CD14-positive monocyte (primary cell): Measurements from ENCODE around the gene SLC1A2. TPM values are rescaled to one million over a fixed set of nuclear protein-coding genes. Genes with fewer than 3 reads are reported as not detected.

Experiments
- DNase-seq, 3 donors: peaks; one replicate each; pipeline ENCODE4 v3.0.0-alpha.2; 2011 to 2022
- H2AFZ ChIP-seq: 2 replicates; pipeline ENCODE4 v1.6.0; 2012; ENCODE audit warnings: mild to moderate bottlenecking, low read depth, low read length, inconsistent platforms; ENCODE audit not compliant: insufficient read depth, poor library complexity, severe bottlenecking
- H3K27ac ChIP-seq, 2 donors: 1 replicate in 1 of 2; 2 replicates in 1 of 2; pipeline ENCODE4 v1.5.1; 2012 to 2013; ENCODE audit warnings: low read length in 2 of 2, control low read depth in 1 of 2, inconsistent platforms in 1 of 2, low read depth in 1 of 2, mild to moderate bottlenecking in 1 of 2
- H3K27me3 ChIP-seq, 2 donors: one replicate each; pipeline versions ENCODE4 v1.6.0 to v1.6.1; 2011 to 2013; ENCODE audit warnings: low read length in 2 of 2; ENCODE audit not compliant: control insufficient read depth in 2 of 2, insufficient read depth in 2 of 2
- H3K36me3 ChIP-seq, 2 donors: replicated peaks in 1 of 2; 1 replicate in 1 of 2; 2 replicates in 1 of 2; pipeline versions ENCODE4 v1.5.1 to v1.6.1; 2012 to 2013; ENCODE audit warnings: low read length in 2 of 2, control low read depth in 1 of 2, inconsistent platforms in 1 of 2, mild to moderate bottlenecking in 1 of 2; ENCODE audit not compliant: insufficient read depth in 2 of 2, control insufficient read depth in 1 of 2
- H3K4me1 ChIP-seq, 2 donors: 1 replicate in 1 of 2; 2 replicates in 1 of 2; pipeline versions ENCODE4 v1.5.1 to v1.6.1; 2012 to 2013; ENCODE audit warnings: low read length in 2 of 2, control low read depth in 1 of 2, inconsistent platforms in 1 of 2, mild to moderate bottlenecking in 1 of 2, moderate library complexity in 1 of 2; ENCODE audit not compliant: insufficient read depth in 2 of 2, control insufficient read depth in 1 of 2
- H3K4me2 ChIP-seq: replicated peaks from 2 replicates; pipeline ENCODE3; 2012; ENCODE audit warnings: low read length, moderate library complexity, mild to moderate bottlenecking; ENCODE audit not compliant: poor library complexity, severe bottlenecking; ENCODE audit errors: extremely low read depth
- H3K4me3 ChIP-seq, 3 experiments: fragments of 200-600 bp in 1 of 3; sonication (generic) in 1 of 3; replicated peaks in 1 of 3; 1 replicate in 2 of 3; 2 replicates in 1 of 3; pipeline ENCODE4 v1.5.1; 2011 to 2013; ENCODE audit warnings: low read length in 3 of 3, mild to moderate bottlenecking in 3 of 3, control low read depth in 2 of 3, low read depth in 2 of 3, inconsistent platforms in 1 of 3, moderate library complexity in 1 of 3
- H3K79me2 ChIP-seq: 2 replicates; pipeline ENCODE4 v1.6.0; 2012; ENCODE audit warnings: mild to moderate bottlenecking, control low read depth, inconsistent platforms, low read length, moderate library complexity; ENCODE audit not compliant: insufficient read depth
- H3K9ac ChIP-seq: 2 replicates; pipeline ENCODE4 v1.6.0; 2017; ENCODE audit warnings: low read length, mild to moderate bottlenecking; ENCODE audit not compliant: insufficient read depth, poor library complexity, severe bottlenecking
- H3K9me3 ChIP-seq, 2 donors: replicated peaks in 1 of 2; 1 replicate in 1 of 2; 2 replicates in 1 of 2; pipeline versions ENCODE4 v1.5.1 to v1.6.1; 2012 to 2013; ENCODE audit warnings: low read length in 2 of 2, control low read depth in 1 of 2; ENCODE audit not compliant: control insufficient read depth in 1 of 2, insufficient read depth in 1 of 2
- H4K20me1 ChIP-seq: 2 replicates; pipeline ENCODE4 v1.6.0; 2012; ENCODE audit warnings: mild to moderate bottlenecking, low read length, control low read depth, moderate library complexity; ENCODE audit not compliant: insufficient read depth
- H3K27ac Mint-ChIP-seq, 7 donors: one replicate each; pipeline ENCODE4 v1.8.0; 2020; ENCODE audit warnings: mild to moderate bottlenecking in 7 of 7, mixed read lengths in 7 of 7, moderate library complexity in 6 of 7, inconsistent platforms in 2 of 7
- H3K27me3 Mint-ChIP-seq, 3 donors: one replicate each; pipeline ENCODE4 v1.8.0; 2021 to 2022; ENCODE audit warnings: low read depth in 3 of 3, mild to moderate bottlenecking in 3 of 3, mixed read lengths in 3 of 3, moderate library complexity in 3 of 3, inconsistent platforms in 1 of 3
- H3K36me3 Mint-ChIP-seq, 2 donors: one replicate each; pipeline ENCODE4 v1.8.0; 2020; ENCODE audit warnings: mixed read lengths in 2 of 2, inconsistent platforms in 1 of 2, mild to moderate bottlenecking in 1 of 2
- H3K4me1 Mint-ChIP-seq: one replicate; pipeline ENCODE4 v1.8.0; 2020; ENCODE audit warnings: mild to moderate bottlenecking, mixed read lengths
- H3K4me3 Mint-ChIP-seq, 2 donors: one replicate each; pipeline ENCODE4 v1.8.0; 2020; ENCODE audit warnings: mild to moderate bottlenecking in 2 of 2, mixed read lengths in 2 of 2, moderate library complexity in 1 of 2
- H3K9me3 Mint-ChIP-seq, 7 donors: one replicate each; pipeline ENCODE4 v1.8.0; 2020 to 2022; ENCODE audit warnings: mixed read lengths in 7 of 7, mild to moderate bottlenecking in 6 of 7, moderate library complexity in 6 of 7, inconsistent platforms in 2 of 7
- WGBS: methylation state at CpG from one replicate; pipeline ENCODE4 v1.1.5; 2013; ENCODE audit warnings: missing lambda C conversion rate; ENCODE audit not compliant: insufficient coverage; 5-methylcytosine and 5-hydroxymethylcytosine counted together
- intact Hi-C, 2 donors: fragments of 100-400 bp; cut with micrococcal nuclease; formaldehyde crosslinking; loops; one replicate each; pipeline versions ENCODE4 v1.15.0 to v1.15.1; 2023
- polyA plus RNA-seq, 3 donors: library from polyadenylated mRNA; depleted of rRNA in 1 of 3; unstranded in 2 of 3; stranded (reverse) in 1 of 3; fragments of 300-500 nt in 2 of 3; fragments of >200 nt in 1 of 3; fragmentation: Illumina TruSeq in 2 of 3; gene quantifications; 1 replicate in 2 of 3; 2 replicates in 1 of 3; pipeline ENCODE4 v1.2.3, GENCODE V29; 2012 to 2021
- TF ChIP-seq, protein P1 (sequence below): fragments of 200-600 bp; IDR thresholded peaks from one replicate; pipeline ENCODE4 v1.8.0; 2022; ENCODE audit warnings: antibody characterized with exemption, mild to moderate bottlenecking

SLC1A2 gene
- polyA plus RNA-seq, 3 donors = 0.07 TPM; not detected in 2

DNA sequence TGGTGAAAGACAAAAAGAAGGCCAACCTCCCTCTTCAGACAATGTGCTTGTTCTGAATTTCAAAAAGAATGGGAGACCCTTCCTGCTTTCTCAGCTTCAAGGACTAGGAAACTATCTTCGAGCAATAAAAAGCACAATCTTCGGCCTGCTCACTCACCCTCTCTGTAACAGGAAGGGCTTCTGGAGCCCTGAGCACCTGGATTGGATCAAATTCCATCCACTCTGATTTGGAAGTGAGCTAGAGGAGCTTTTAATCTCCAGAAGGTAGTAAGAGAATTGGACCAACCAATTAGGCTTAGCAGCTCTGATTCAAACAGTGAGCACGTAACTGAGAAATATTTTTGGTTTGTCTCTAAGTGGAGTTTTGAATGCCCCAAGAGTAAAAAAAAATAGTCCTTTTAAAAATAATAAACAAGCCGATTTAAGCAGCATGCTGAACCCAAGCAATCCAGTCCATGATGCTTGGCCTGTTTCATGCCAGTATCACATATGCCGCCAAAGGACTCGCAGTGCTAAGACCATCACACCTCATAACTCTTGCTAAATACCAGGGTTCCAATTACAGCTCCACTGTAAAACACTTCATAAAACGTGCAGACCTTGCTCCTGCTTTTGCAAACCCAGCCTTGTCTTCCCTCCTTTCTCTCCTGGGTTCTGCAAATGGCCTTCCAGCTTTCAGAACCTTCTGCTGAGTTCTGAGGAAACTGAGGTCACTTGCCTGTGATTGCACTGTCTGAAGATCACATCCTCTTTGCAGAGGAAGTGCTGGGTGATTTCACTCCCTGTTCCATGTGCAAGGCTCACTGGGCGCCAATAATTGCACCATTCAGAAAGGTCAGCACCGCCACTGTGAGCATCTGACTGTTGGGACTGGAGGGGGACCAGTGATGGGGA, 74.4 kb downstream of the SLC1A2 start:
- Histone ChIP-seq H4K20me1 (no peaks in the 10 kb centered on the region), H3K27ac (peak overlapping the region in 1 of 2 donors; percentile 69), H3K36me3 (no peaks in the 10 kb centered on the region), H3K9me3 (no peaks in the 10 kb centered on the region), H3K27me3 (no peaks in the 10 kb centered on the region), H3K79me2 (no peaks in the 10 kb centered on the region), H3K4me2 (peak overlapping the region; percentile 47), H3K9ac (no peak overlapping the region), H2AFZ (no peak overlapping the region), H3K4me3 (no peak overlapping the region), H3K4me1 (peaks cover 48 to 70% of the 10 kb centered on the region in 2 donors)
- intact Hi-C loops = loop anchor here in 1 of 2 donors (5.0 kb wide), 1 partner anchor 47 kb away; no protein-coding TSS in a partner anchor
- peak overlapping the region; percentile 73 to 96 (median 82) for H3K27ac Mint-ChIP-seq
- H3K4me3 Mint-ChIP-seq = peak overlapping the region in 1 of 2 donors; percentile 65
- H3K9me3 Mint-ChIP-seq = peaks cover 0 to 4% (median 0%) of the 10 kb centered on the region in 7 donors
- peaks cover 61% of the 10 kb centered on the region for H3K4me1 Mint-ChIP-seq
- H3K36me3 Mint-ChIP-seq = peaks cover 0 to 5% of the 10 kb centered on the region in 2 donors
- peak; percentile 79 to 90 (median 89) for DNase-seq
- TF ChIP-seq, protein P1, sequence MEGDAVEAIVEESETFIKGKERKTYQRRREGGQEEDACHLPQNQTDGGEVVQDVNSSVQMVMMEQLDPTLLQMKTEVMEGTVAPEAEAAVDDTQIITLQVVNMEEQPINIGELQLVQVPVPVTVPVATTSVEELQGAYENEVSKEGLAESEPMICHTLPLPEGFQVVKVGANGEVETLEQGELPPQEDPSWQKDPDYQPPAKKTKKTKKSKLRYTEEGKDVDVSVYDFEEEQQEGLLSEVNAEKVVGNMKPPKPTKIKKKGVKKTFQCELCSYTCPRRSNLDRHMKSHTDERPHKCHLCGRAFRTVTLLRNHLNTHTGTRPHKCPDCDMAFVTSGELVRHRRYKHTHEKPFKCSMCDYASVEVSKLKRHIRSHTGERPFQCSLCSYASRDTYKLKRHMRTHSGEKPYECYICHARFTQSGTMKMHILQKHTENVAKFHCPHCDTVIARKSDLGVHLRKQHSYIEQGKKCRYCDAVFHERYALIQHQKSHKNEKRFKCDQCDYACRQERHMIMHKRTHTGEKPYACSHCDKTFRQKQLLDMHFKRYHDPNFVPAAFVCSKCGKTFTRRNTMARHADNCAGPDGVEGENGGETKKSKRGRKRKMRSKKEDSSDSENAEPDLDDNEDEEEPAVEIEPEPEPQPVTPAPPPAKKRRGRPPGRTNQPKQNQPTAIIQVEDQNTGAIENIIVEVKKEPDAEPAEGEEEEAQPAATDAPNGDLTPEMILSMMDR = no peak
- 62% methylated on average over 3 of the region's 9 CpGs for WGBS
- H3K27me3 Mint-ChIP-seq = peaks cover 0 to 2% (median 1%) of the 10 kb centered on the region in 3 donors

- H3K9me3 Mint-ChIP-seq = peaks cover 0 to 6% (median 2%) of the 10 kb centered on the region in 7 donors
- H3K36me3 Mint-ChIP-seq = peaks cover 2 to 5% of the 10 kb centered on the region in 2 donors
Measured at GRCh38 chr11:35343033-35343598, 76.2 kb downstream of the SLC1A2 start.

More at GRCh38 chr11:35343033-35343598, 76.2 kb downstream of the SLC1A2 start:
- peaks cover 0 to 4% (median 1%) of the 10 kb centered on the region in 3 donors for H3K27me3 Mint-ChIP-seq
- no peak overlapping the region for H3K27ac Mint-ChIP-seq
- Histone ChIP-seq H3K36me3 (no peaks in the 10 kb centered on the region), H3K79me2 (no peaks in the 10 kb centered on the region), H3K4me1 (peaks cover 37 to 54% of the 10 kb centered on the region in 2 donors), H3K27ac (no peak overlapping the region), H3K9ac (no peak overlapping the region), H3K9me3 (no peaks in the 10 kb centered on the region), H3K27me3 (no peaks in the 10 kb centered on the region), H3K4me3 (no peak overlapping the region), H3K4me2 (no peak overlapping the region), H4K20me1 (no peaks in the 10 kb centered on the region), H2AFZ (no peak overlapping the region)
- 72% methylated on average over 3 of the region's 5 CpGs for WGBS
- TF ChIP-seq, protein P1 = no peak
- H3K4me3 Mint-ChIP-seq = no peak overlapping the region
- DNase-seq = no peak
- H3K4me1 Mint-ChIP-seq = peaks cover 50% of the 10 kb centered on the region
- intact Hi-C loops = no loop called here
